Measurements from ENCODE around the gene GSC2. TPM values are rescaled to one million over a fixed set of nuclear protein-coding genes. Genes with fewer than 3 reads are reported as not detected.

GSC2 gene
- total and polyA plus RNA-seq, 2 of the 4 experiments (the other 2 are of a cell fraction), result not detected

DNA sequence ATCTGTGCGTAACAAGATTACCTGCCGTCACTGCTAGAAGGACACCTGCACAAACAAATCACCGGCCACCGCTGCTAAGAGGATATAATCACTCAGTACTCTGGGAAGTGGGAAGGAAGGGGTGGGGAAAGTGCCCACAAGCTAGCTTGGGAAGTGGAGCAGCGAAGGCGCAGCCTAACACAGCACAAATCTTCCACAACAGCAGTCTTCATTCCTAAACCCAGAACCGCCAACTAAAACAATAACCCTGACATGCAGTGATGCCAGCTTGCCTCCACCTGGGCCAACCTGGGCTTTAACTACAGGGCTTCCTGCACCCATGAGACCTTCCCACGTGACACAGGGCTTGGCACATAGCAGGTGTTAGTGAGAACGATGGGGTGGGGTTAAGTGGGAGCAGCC lies 33.0 kb downstream of the GSC2 start:
- Histone ChIP-seq H3K27ac (ENCODE audit: insufficient read depth, low read length) (no peak overlapping the region), H2AFZ (replicated peaks; ENCODE audit: low read length, poor library complexity) (no peak overlapping the region), H3K4me2 (ENCODE audit: low read depth, low read length) (no peak overlapping the region), H3K56ac (ENCODE audit: extremely low read depth, insufficient read depth, low read length) (no peak overlapping the region), H2AK5ac (ENCODE audit: low read depth, low read length) (no peak overlapping the region), H3K18ac (ENCODE audit: low read depth, low read length) (no peak overlapping the region), H3K9me1 (ENCODE audit: insufficient read depth, low read length) (peaks cover 46% of the 10 kb centered on the region), H2AK9ac (replicated peaks; ENCODE audit: low read depth, low read length, poor library complexity) (no peak overlapping the region), H4K5ac (ENCODE audit: low read depth, low read length) (no peak overlapping the region), H3K4me3 (ENCODE audit: insufficient read depth, low read depth, low read length) (no peak overlapping the region), H3K9me3 (ENCODE audit: control insufficient read depth, insufficient read depth, low read length) (no peaks in the 10 kb centered on the region), H2BK5ac (ENCODE audit: low read depth, low read length, poor library complexity, severe bottlenecking) (no peak overlapping the region), H4K91ac (ENCODE audit: insufficient read depth, low read depth, low read length) (no peak overlapping the region), H3K4ac (ENCODE audit: low read depth, low read length) (no peak overlapping the region), H3K79me1 (ENCODE audit: low read depth in 1 of 2, low read length in 2 of 2) (peaks cover 36 to 82% of the 10 kb centered on the region in 2 experiments), H2BK120ac (ENCODE audit: low read depth, low read length) (no peak overlapping the region), H2BK15ac (ENCODE audit: low read depth, low read length) (no peak overlapping the region), H3K9ac (ENCODE audit: low read depth, low read length) (no peak overlapping the region), H3K14ac (replicated peaks; ENCODE audit: low read depth, low read length) (no peak overlapping the region), H3K4me1 (ENCODE audit: control insufficient read depth, insufficient read depth, low read length) (peaks cover 12% of the 10 kb centered on the region), H3K27me3 (ENCODE audit: control insufficient read depth, insufficient read depth, low read length) (no peaks in the 10 kb centered on the region), H4K20me1 (ENCODE audit: insufficient read depth, low read length) (peaks cover 86% of the 10 kb centered on the region), H2BK20ac (ENCODE audit: low read depth, low read length) (no peak overlapping the region), H3K23ac (ENCODE audit: low read depth, low read length) (no peak overlapping the region), H3K36me3 (ENCODE audit: control insufficient read depth, insufficient read depth, low read length) (peaks cover 6% of the 10 kb centered on the region; the same call in 1 of the 2 replicates), H4K8ac (ENCODE audit: low read depth in 2 of 2, low read length in 2 of 2) (no peak overlapping the region)
- BruUV-seq (replicated peaks), result no TSS peak
- WGBS, 2 experiments (ENCODE audit: extremely low coverage in 2 of 2, insufficient read length in 1 of 2), result 100% methylated on average over 1 of the region's 9 CpGs; no CpG with 5 or more reads in 1 of the 2 experiments
- TF ChIP-seq MAZ (IDR thresholded peaks at IDR 0.05; ENCODE audit: borderline replicate concordance, low read depth, low read length), result no peak
- TF ChIP-seq, protein P1, sequence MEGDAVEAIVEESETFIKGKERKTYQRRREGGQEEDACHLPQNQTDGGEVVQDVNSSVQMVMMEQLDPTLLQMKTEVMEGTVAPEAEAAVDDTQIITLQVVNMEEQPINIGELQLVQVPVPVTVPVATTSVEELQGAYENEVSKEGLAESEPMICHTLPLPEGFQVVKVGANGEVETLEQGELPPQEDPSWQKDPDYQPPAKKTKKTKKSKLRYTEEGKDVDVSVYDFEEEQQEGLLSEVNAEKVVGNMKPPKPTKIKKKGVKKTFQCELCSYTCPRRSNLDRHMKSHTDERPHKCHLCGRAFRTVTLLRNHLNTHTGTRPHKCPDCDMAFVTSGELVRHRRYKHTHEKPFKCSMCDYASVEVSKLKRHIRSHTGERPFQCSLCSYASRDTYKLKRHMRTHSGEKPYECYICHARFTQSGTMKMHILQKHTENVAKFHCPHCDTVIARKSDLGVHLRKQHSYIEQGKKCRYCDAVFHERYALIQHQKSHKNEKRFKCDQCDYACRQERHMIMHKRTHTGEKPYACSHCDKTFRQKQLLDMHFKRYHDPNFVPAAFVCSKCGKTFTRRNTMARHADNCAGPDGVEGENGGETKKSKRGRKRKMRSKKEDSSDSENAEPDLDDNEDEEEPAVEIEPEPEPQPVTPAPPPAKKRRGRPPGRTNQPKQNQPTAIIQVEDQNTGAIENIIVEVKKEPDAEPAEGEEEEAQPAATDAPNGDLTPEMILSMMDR (conservative IDR thresholded peaks at IDR 0.05; ENCODE audit: low read depth, low read length), result no peak
- no peak for TF ChIP-seq RFX5 (IDR thresholded peaks at IDR 0.05; ENCODE audit: low read depth, low read length)
- no peak for TF ChIP-seq MXI1 (IDR thresholded peaks at IDR 0.05; ENCODE audit: borderline replicate concordance, low read depth, low read length)
- TF ChIP-seq, protein P2, sequence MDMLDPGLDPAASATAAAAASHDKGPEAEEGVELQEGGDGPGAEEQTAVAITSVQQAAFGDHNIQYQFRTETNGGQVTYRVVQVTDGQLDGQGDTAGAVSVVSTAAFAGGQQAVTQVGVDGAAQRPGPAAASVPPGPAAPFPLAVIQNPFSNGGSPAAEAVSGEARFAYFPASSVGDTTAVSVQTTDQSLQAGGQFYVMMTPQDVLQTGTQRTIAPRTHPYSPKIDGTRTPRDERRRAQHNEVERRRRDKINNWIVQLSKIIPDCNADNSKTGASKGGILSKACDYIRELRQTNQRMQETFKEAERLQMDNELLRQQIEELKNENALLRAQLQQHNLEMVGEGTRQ (IDR thresholded peaks at IDR 0.05; ENCODE audit: low read depth, low read length), result no peak
- no peak for TF ChIP-seq RCOR1 (IDR thresholded peaks at IDR 0.05; ENCODE audit: insufficient replicate concordance, low read length)
- TF ChIP-seq CHD1 (IDR thresholded peaks at IDR 0.05; ENCODE audit: low read depth, low read length), result no peak
- intact Hi-C loops (cut with micrococcal nuclease) (no loop called here), dilution Hi-C loops (cut with HindIII; ENCODE audit: low sequenced_read_pairs, unreplicated experiment) (no loop called here), in situ Hi-C loops (cut with MboI; ENCODE audit: low sequenced_read_pairs) (no loop called here)
- ATAC-seq (ENCODE audit: low read depth), result no peak
- no peak for DNase-seq
- ChIA-PET POLR2A (ENCODE audit: unreplicated experiment) (no interaction called here), CTCF (no interaction called here)

Data from IMR-90 (cell line).